ENCODE results near the gene SLC39A6.

Gene SLC39A6

GRCh38 chr18:36129300-36130038 is at the start of gene SLC39A6, which contains the start of gene ELP2 (continued):
- peak; percentile 99 for TF ChIP-seq ZBTB10 (tag by site-specific recombination; IDR thresholded peaks at IDR 0.05)
- TF ChIP-seq ZNF10 (tag by site-specific recombination; IDR thresholded peaks at IDR 0.05): no peak
- peak; percentile 84 for TF ChIP-seq ZNF501 (tag by site-specific recombination; IDR thresholded peaks at IDR 0.05)
- TF ChIP-seq ZNF677 (tag by site-specific recombination; IDR thresholded peaks at IDR 0.05): no peak
- TF ChIP-seq ZNF629 (tag by site-specific recombination; IDR thresholded peaks at IDR 0.05): peak; percentile 20
- no peak for TF ChIP-seq ZNF518A (tag by site-specific recombination; conservative IDR thresholded peaks at IDR 0.05; ENCODE audit: low read depth)
- TF ChIP-seq ZNF610 (tag by site-specific recombination; IDR thresholded peaks at IDR 0.05; ENCODE audit: borderline replicate concordance): no peak
- TF ChIP-seq PATZ1 (tag by site-specific recombination; IDR thresholded peaks at IDR 0.05): peak; percentile 95
- TF ChIP-seq ZNF391 (tag by site-specific recombination; IDR thresholded peaks at IDR 0.05; ENCODE audit: borderline replicate concordance, low read depth): 0 out of 2 replicates have a peak, but pooled peaks have one; percentile 46
- TF ChIP-seq ZNF513 (tag by site-specific recombination; IDR thresholded peaks at IDR 0.05): no peak
- TF ChIP-seq ZNF341 (tag by site-specific recombination; IDR thresholded peaks at IDR 0.05; ENCODE audit: low read depth): peak; percentile 71
- TF ChIP-seq ZNF776 (tag by site-specific recombination; IDR thresholded peaks at IDR 0.05; ENCODE audit: borderline replicate concordance): no peak
- TF ChIP-seq ZNF843 (tag by site-specific recombination; IDR thresholded peaks at IDR 0.05): no peak
- no peak for TF ChIP-seq ZNF791 (tag by site-specific recombination; IDR thresholded peaks at IDR 0.05)
- TF ChIP-seq INSM2 (tag by site-specific recombination; IDR thresholded peaks at IDR 0.05): 0 out of 2 replicates have a peak, but pooled peaks have one; percentile 25
- peak; percentile 37; the same call in 1 of the 2 replicates for TF ChIP-seq ZNF692 (tag by site-specific recombination; IDR thresholded peaks at IDR 0.05)
- no peak for TF ChIP-seq REST (tag by site-specific recombination; IDR thresholded peaks at IDR 0.05)
- TF ChIP-seq ZNF2 (tag by site-specific recombination; IDR thresholded peaks at IDR 0.05): peak; percentile 73; the same call in 1 of the 2 replicates
- no peak for TF ChIP-seq ZNF510 (tag by site-specific recombination; IDR thresholded peaks at IDR 0.05; ENCODE audit: insufficient replicate concordance)
- TF ChIP-seq ZIC2 (tag by site-specific recombination; IDR thresholded peaks at IDR 0.05): peak; percentile 79
